ENCODE data around the gene DNAH1. TPM values are rescaled to one million over a fixed set of nuclear protein-coding genes. Genes with fewer than 3 reads are reported as not detected.

The DNAH1 gene
- total and polyA plus RNA-seq, 9 donors: 3.1 to 15.7 (median 7.8) TPM

GRCh38 chr3:52447512-52448355 is 131.6 kb downstream of the DNAH1 start:
- WGBS, 3 donors: 66 to 81% (median 74%) methylated on average over 12 of the region's 12 CpGs
- no peak overlapping the region for H3K4me3 ChIP-seq
- H3K4me1 ChIP-seq (ENCODE audit: insufficient read depth): peaks cover 1% of the 10 kb centered on the region
- H3K27ac ChIP-seq: no peak overlapping the region
- no peaks in the 10 kb centered on the region for H3K36me3 ChIP-seq
- intact Hi-C loops (cut with DNase I): loop anchor here in 2 of 4 donors (2.0 kb wide), 1 partner anchor 19 kb away; no protein-coding TSS in a partner anchor
- H3K9me3 ChIP-seq: no peaks in the 10 kb centered on the region
- TF ChIP-seq POLR2A (IDR thresholded peaks at IDR 0.05) (no peak), EP300 (IDR thresholded peaks at IDR 0.05) (no peak)
- TF ChIP-seq, protein P1, sequence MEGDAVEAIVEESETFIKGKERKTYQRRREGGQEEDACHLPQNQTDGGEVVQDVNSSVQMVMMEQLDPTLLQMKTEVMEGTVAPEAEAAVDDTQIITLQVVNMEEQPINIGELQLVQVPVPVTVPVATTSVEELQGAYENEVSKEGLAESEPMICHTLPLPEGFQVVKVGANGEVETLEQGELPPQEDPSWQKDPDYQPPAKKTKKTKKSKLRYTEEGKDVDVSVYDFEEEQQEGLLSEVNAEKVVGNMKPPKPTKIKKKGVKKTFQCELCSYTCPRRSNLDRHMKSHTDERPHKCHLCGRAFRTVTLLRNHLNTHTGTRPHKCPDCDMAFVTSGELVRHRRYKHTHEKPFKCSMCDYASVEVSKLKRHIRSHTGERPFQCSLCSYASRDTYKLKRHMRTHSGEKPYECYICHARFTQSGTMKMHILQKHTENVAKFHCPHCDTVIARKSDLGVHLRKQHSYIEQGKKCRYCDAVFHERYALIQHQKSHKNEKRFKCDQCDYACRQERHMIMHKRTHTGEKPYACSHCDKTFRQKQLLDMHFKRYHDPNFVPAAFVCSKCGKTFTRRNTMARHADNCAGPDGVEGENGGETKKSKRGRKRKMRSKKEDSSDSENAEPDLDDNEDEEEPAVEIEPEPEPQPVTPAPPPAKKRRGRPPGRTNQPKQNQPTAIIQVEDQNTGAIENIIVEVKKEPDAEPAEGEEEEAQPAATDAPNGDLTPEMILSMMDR (IDR thresholded peaks at IDR 0.05): no peak
- no peak for DNase-seq
- H3K27me3 ChIP-seq: no peaks in the 10 kb centered on the region

MicroRNA genes within 50 kb of the gene (microRNA counts, 767-probe panel; counts per million panel counts)
- 8,169 counts per million, percentile 100 among the panel's probes with 10 or more counts for microRNA hsa-let-7g-5p

Small RNAs within 50 kb of the gene (microRNA-seq; reads per million reads assigned to microRNA genes)
- gene MIR135A1 (4.2 to 11.2 (median 4.6) reads per million in 3 donors), gene MIRLET7G (56,786 to 162,874 (median 60,449) reads per million in 3 donors)

Small RNAs within 50 kb of the gene (small RNA-seq; reads per million reads assigned to genes)
- gene MIR135A1 (4.0 reads per million, percentile 78 among the genes with 10 or more reads in this experiment), gene MIRLET7G (483 reads per million, percentile 95 among the genes with 10 or more reads in this experiment)

Other genes with a start within 250 kb of the DNAH1 start
- 1 to 10 TPM in 5 of 7 donors, under 1 TPM in 2; 0.53 to 1.8 (median 1.3) TPM for gene POC1A, start 161.9 kb upstream of the DNAH1 start, total RNA-seq
- 1 to 10 TPM; 1.1 to 1.3 TPM for gene POC1A, start 161.9 kb upstream of the DNAH1 start, polyA plus RNA-seq
- 10 to 100 TPM; 17.9 to 37.4 (median 25.8) TPM for gene ALAS1, start 118.2 kb upstream of the DNAH1 start, total RNA-seq
- 10 to 100 TPM; 16.1 to 70.1 TPM for gene ALAS1, start 118.2 kb upstream of the DNAH1 start, polyA plus RNA-seq
- gene TLR9, start 90.7 kb upstream of the DNAH1 start, total RNA-seq: 1 to 10 TPM in 1 of 7 donors, under 1 TPM in 4, not detected in 2; 0.22 to 1.5 (median 0.74) TPM
- under 1 TPM; 0.15 to 0.58 TPM for gene TLR9, start 90.7 kb upstream of the DNAH1 start, polyA plus RNA-seq
- 10 to 100 TPM; 34.0 to 56.3 (median 43.3) TPM for gene TWF2, start 77.2 kb upstream of the DNAH1 start, total RNA-seq
- 10 to 100 TPM; 14.3 to 40.7 TPM for gene TWF2, start 77.2 kb upstream of the DNAH1 start, polyA plus RNA-seq
- gene PPM1M, start 70.6 kb upstream of the DNAH1 start, total RNA-seq: 10 to 100 TPM; 15.4 to 32.4 (median 23.4) TPM
- 10 to 100 TPM; 25.7 to 48.4 TPM for gene PPM1M, start 70.6 kb upstream of the DNAH1 start, polyA plus RNA-seq
- 100 to 1,000 TPM in 2 of 7 donors, 10 to 100 TPM in 5; 36.4 to 104 (median 95.2) TPM for gene WDR82, start 37.7 kb upstream of the DNAH1 start, total RNA-seq
- gene WDR82, start 37.7 kb upstream of the DNAH1 start, polyA plus RNA-seq: 100 to 1,000 TPM in 1 of 2 donors, 10 to 100 TPM in 1; 55.3 to 110 TPM
- 10 to 100 TPM in 1 of 7 donors, 1 to 10 TPM in 6; 3.7 to 12.2 (median 6.2) TPM for gene GLYCTK, start 28.5 kb upstream of the DNAH1 start, total RNA-seq
- gene GLYCTK, start 28.5 kb upstream of the DNAH1 start, polyA plus RNA-seq: 1 to 10 TPM in 1 of 2 donors, under 1 TPM in 1; 0.83 to 6.8 TPM
- gene BAP1, start 93.7 kb downstream of the DNAH1 start, total RNA-seq: 10 to 100 TPM; 31.7 to 71.0 (median 63.8) TPM
- 10 to 100 TPM; 45.5 to 56.6 TPM for gene BAP1, start 93.7 kb downstream of the DNAH1 start, polyA plus RNA-seq
- 10 to 100 TPM in 1 of 7 donors, 1 to 10 TPM in 6; 2.5 to 18.2 (median 6.2) TPM for gene PHF7, start 94.3 kb downstream of the DNAH1 start, total RNA-seq
- 1 to 10 TPM; 3.7 to 8.9 TPM for gene PHF7, start 94.3 kb downstream of the DNAH1 start, polyA plus RNA-seq
- gene SEMA3G, start 128.8 kb downstream of the DNAH1 start, total RNA-seq: 10 to 100 TPM in 1 of 7 donors, 1 to 10 TPM in 6; 1.5 to 12.3 (median 3.7) TPM
- gene SEMA3G, start 128.8 kb downstream of the DNAH1 start, polyA plus RNA-seq: 10 to 100 TPM in 1 of 2 donors, 1 to 10 TPM in 1; 8.2 to 11.9 TPM
- gene TNNC1, start 137.7 kb downstream of the DNAH1 start, total RNA-seq: 1 to 10 TPM in 3 of 7 donors, under 1 TPM in 4; 0.31 to 2.3 (median 0.88) TPM
- 1 to 10 TPM; 1.6 to 1.8 TPM for gene TNNC1, start 137.7 kb downstream of the DNAH1 start, polyA plus RNA-seq
- gene NISCH, start 139.3 kb downstream of the DNAH1 start, total RNA-seq: 100 to 1,000 TPM in 4 of 7 donors, 10 to 100 TPM in 3; 73.6 to 142 (median 102) TPM
- gene NISCH, start 139.3 kb downstream of the DNAH1 start, polyA plus RNA-seq: 10 to 100 TPM; 74.7 to 77.7 TPM
- gene STAB1, start 179.0 kb downstream of the DNAH1 start, total RNA-seq: 100 to 1,000 TPM in 2 of 7 donors, 10 to 100 TPM in 5; 31.3 to 114 (median 47.5) TPM
- gene STAB1, start 179.0 kb downstream of the DNAH1 start, polyA plus RNA-seq: 10 to 100 TPM; 21.4 to 50.7 TPM
- 10 to 100 TPM; 19.6 to 76.6 (median 51.9) TPM for gene NT5DC2, start 217.5 kb downstream of the DNAH1 start, total RNA-seq
- 100 to 1,000 TPM in 1 of 2 donors, 10 to 100 TPM in 1; 46.6 to 129 TPM for gene NT5DC2, start 217.5 kb downstream of the DNAH1 start, polyA plus RNA-seq
- 10 to 100 TPM in 6 of 7 donors, 1 to 10 TPM in 1; 1.4 to 44.7 (median 27.4) TPM for gene UQCC5, start 220.3 kb downstream of the DNAH1 start, total RNA-seq
- gene UQCC5, start 220.3 kb downstream of the DNAH1 start, polyA plus RNA-seq: 10 to 100 TPM in 1 of 2 donors, 1 to 10 TPM in 1; 7.7 to 53.0 TPM